Measurements from ENCODE around the gene PTPRG. TPM values are rescaled to one million over a fixed set of nuclear protein-coding genes. Genes with fewer than 3 reads are reported as not detected.
A peak's percentile ranks its signal among the peaks of the same experiment; 100 is the strongest.

PTPRG gene
- total and polyA plus RNA-seq, 11 donors: 8.0 to 48.5 (median 35.4) TPM

DNA sequence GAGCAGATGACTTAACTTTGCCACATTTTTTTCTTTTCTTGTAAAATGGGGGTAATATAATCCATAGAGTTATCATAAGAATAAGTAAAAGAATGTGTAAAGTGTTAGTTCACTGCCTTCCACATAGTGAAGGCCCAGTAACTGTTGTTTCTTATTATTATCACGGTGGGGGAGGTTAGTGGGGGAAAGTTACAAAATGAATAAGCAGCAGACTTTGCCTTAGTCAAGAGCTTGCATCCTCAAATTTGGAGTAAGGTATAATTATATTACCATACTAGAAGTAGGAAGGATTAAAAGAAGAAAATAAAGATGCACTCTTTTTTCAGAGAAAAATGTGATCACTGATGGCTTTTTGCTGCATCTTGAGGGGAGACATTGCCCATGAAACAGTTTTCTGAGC lies 247.6 kb downstream of the PTPRG start:
- H3K36me3 ChIP-seq: no peaks in the 10 kb centered on the region
- no peaks in the 10 kb centered on the region for H3K27me3 ChIP-seq
- TF ChIP-seq POLR2A (IDR thresholded peaks at IDR 0.05): no peak
- TF ChIP-seq, protein P1, sequence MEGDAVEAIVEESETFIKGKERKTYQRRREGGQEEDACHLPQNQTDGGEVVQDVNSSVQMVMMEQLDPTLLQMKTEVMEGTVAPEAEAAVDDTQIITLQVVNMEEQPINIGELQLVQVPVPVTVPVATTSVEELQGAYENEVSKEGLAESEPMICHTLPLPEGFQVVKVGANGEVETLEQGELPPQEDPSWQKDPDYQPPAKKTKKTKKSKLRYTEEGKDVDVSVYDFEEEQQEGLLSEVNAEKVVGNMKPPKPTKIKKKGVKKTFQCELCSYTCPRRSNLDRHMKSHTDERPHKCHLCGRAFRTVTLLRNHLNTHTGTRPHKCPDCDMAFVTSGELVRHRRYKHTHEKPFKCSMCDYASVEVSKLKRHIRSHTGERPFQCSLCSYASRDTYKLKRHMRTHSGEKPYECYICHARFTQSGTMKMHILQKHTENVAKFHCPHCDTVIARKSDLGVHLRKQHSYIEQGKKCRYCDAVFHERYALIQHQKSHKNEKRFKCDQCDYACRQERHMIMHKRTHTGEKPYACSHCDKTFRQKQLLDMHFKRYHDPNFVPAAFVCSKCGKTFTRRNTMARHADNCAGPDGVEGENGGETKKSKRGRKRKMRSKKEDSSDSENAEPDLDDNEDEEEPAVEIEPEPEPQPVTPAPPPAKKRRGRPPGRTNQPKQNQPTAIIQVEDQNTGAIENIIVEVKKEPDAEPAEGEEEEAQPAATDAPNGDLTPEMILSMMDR (IDR thresholded peaks at IDR 0.05): no peak
- DNase-seq (no peak), ATAC-seq (no peak)
- WGBS, 4 donors: 33 to 68% (median 58%) methylated on average over 1 of the region's 1 CpG
- H3K9me3 ChIP-seq: no peaks in the 10 kb centered on the region
- peak overlapping the region; percentile 58 to 83 (median 75) for H3K27ac ChIP-seq
- intact Hi-C loops (cut with DNase I): loop anchor here in 4 of 10 donors (2.0 to 5.0 kb wide), 5 partner anchors 38 to 353 kb away; partner anchors contain the start of gene PTPRG (in 4 of the 4)
- H3K4me1 ChIP-seq: peaks cover 11 to 93% (median 80%) of the 10 kb centered on the region in 12 donors
- H3K4me3 ChIP-seq: no peak overlapping the region

DNA sequence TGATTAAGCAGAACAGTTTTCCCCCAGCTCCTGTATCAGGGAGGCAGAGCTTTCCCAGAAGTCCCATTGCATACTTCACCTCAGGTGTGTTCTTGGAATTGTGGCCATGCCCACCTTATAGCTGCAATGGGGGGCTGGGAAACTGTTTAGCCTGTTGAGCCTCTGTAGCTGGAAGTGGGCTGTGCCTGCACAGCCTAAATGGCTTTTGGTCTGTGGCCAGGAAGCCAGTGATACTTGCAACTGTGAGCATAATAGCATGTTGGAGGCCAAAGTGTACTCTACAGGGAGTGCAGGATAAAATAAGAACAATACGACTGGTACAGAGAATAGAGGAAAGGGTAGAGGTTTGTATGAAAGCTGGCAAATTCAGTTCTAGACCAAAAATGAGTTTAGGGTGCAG lies 248.5 kb downstream of the PTPRG start:
- DNase-seq (peak in 4 of 5 donors; percentile 79 to 86 (median 82)), ATAC-seq (peak; percentile 79 to 89 (median 86))
- H3K4me3 ChIP-seq: no peak overlapping the region
- H3K27ac ChIP-seq: peak overlapping the region; percentile 58 to 83 (median 75)
- H3K36me3 ChIP-seq: no peaks in the 10 kb centered on the region
- H3K27me3 ChIP-seq: no peaks in the 10 kb centered on the region
- H3K4me1 ChIP-seq: peaks cover 11 to 93% (median 80%) of the 10 kb centered on the region in 12 donors
- intact Hi-C loops (cut with DNase I): loop anchor here in 5 of 10 donors (2.0 to 5.0 kb wide), 6 partner anchors 37 to 352 kb away; partner anchors contain the start of gene PTPRG (in 4 of the 5)
- WGBS, 4 donors: 6 to 9% (median 7%) methylated on average over 1 of the region's 1 CpG
- TF ChIP-seq, protein P1 (IDR thresholded peaks at IDR 0.05): no peak
- no peak for TF ChIP-seq POLR2A (IDR thresholded peaks at IDR 0.05)
- H3K9me3 ChIP-seq: no peaks in the 10 kb centered on the region

DNA sequence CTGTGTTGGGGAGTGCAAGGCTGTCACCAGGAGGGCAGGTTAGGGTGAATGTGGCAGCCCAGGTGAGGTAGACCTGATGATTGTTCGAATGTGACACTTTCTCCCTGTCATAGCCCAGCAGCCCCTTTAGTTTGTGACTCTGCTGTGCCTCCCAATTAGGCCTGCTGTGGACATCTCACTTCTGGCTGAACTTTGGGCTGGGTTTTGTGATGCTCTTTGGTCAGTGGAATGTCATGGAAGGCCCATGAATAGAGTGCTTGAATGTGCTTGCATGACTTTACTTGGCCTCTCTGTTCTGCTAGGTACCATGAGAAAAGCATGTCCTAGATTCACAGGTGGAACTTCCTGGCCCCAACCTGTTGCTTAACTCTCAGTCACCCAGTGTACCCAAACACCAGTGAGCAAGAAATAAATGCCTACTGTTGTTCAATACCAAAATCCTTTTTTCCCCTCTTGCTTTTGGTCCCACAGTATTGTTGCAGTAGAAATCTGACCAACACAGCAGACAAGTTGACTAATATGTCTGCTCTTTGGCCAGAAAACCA lies 249.7 kb downstream of the PTPRG start:
- ATAC-seq (no peak), DNase-seq (no peak)
- Histone ChIP-seq H3K36me3 (no peaks in the 10 kb centered on the region), H3K27me3 (no peaks in the 10 kb centered on the region), H3K4me1 (peaks cover 11 to 87% (median 69%) of the 10 kb centered on the region in 12 donors), H3K9me3 (no peaks in the 10 kb centered on the region), H3K4me3 (no peak overlapping the region), H3K27ac (peak overlapping the region; percentile 4 to 83 (median 75))
- intact Hi-C loops (cut with DNase I): loop anchor here in 3 of 10 donors (5.0 kb wide), 2 partner anchors 36 to 91 kb away; no protein-coding TSS in a partner anchor
- 91 to 100% (median 100%) methylated on average over 1 of the region's 1 CpG for WGBS, 4 donors
- TF ChIP-seq, protein P1 (IDR thresholded peaks at IDR 0.05): no peak
- no peak for TF ChIP-seq POLR2A (IDR thresholded peaks at IDR 0.05)

DNA sequence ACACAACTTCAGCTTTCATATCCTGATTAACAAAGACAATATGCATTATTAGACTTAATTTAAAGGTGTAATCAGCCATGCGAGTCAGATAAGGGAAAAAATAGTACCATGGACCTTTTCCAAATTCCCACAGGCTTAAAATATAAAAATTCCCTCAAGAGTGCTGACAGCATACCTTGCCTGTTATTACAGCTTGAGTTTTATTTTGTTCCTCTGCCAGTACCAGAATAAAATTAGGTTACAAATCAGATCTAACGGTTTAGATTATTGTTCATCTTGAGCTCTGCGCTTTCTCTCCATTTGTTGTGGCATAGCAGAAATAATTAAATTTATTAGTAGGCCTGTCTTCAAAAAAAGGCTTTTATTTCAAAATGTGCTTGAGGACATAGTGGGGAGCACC lies 250.3 kb downstream of the PTPRG start:
- ATAC-seq (no peak), DNase-seq (no peak)
- Histone ChIP-seq H3K4me3 (no peak overlapping the region), H3K4me1 (peaks cover 11 to 81% (median 63%) of the 10 kb centered on the region in 12 donors), H3K36me3 (no peaks in the 10 kb centered on the region), H3K9me3 (no peaks in the 10 kb centered on the region), H3K27ac (peak overlapping the region in 10 of 12 donors; percentile 4 to 83 (median 74)), H3K27me3 (no peaks in the 10 kb centered on the region)
- WGBS, 4 donors: 32 to 45% (median 35%) methylated on average over 3 of the region's 3 CpGs
- TF ChIP-seq POLR2A (IDR thresholded peaks at IDR 0.05): no peak
- TF ChIP-seq, protein P1 (IDR thresholded peaks at IDR 0.05): no peak
- intact Hi-C loops (cut with DNase I): loop anchor here in 3 of 10 donors (5.0 kb wide), 2 partner anchors 36 to 91 kb away; no protein-coding TSS in a partner anchor
